GM23338 (cell line): ENCODE data around the gene LCP2. TPM values are rescaled to one million over a fixed set of nuclear protein-coding genes. Genes with fewer than 3 reads are reported as not detected.

Experiments
- ATAC-seq: fragments of 200-7000 bp; cut with Tn5 transposase; 3 replicates; pipeline ENCODE4 v1.9.1; 2020
- DNase-seq: peaks from one replicate; pipeline ENCODE4 v3.0.0-alpha.2; 2015; ENCODE audit warnings: low spot score
- H2AFZ ChIP-seq: fragments of 200-600 bp; sonication (generic); 2 replicates; pipeline ENCODE4 v1.8.0; 2016; ENCODE audit warnings: antibody characterized with exemption, mild to moderate bottlenecking, moderate library complexity
- H3F3A ChIP-seq: fragments of 200-600 bp; sonication (generic); replicated peaks from 2 replicates; pipeline ENCODE4 v1.8.0; 2017; ENCODE audit warnings: antibody characterized with exemption, mixed run types, low read depth
- H3K27ac ChIP-seq: fragments of 200-600 bp; sonication (generic); 2 replicates; pipeline ENCODE4 v1.6.1; 2016; ENCODE audit warnings: low read depth
- H3K27me3 ChIP-seq: fragments of 200-600 bp; sonication (generic); 2 replicates; pipeline ENCODE4 v1.8.0; 2016; ENCODE audit warnings: mild to moderate bottlenecking, mixed run types, moderate library complexity; ENCODE audit not compliant: insufficient read depth
- H3K36me3 ChIP-seq: fragments of 200-600 bp; sonication (generic); 2 replicates; pipeline ENCODE4 v1.8.0; 2016; ENCODE audit warnings: mild to moderate bottlenecking; ENCODE audit not compliant: insufficient read depth
- H3K4me1 ChIP-seq: fragments of 200-600 bp; sonication (generic); 2 replicates; pipeline ENCODE4 v1.8.0; 2016; ENCODE audit warnings: mild to moderate bottlenecking, moderate library complexity; ENCODE audit not compliant: insufficient read depth
- H3K4me2 ChIP-seq: fragments of 200-600 bp; sonication (generic); 2 replicates; pipeline ENCODE4 v1.7.1; 2017; ENCODE audit warnings: mixed run types
- H3K4me3 ChIP-seq: fragments of 200-600 bp; sonication (generic); 2 replicates; pipeline ENCODE4 v1.6.1; 2016; ENCODE audit warnings: mixed run types
- H3K79me2 ChIP-seq: fragments of 200-600 bp; sonication (generic); replicated peaks from 2 replicates; pipeline ENCODE4 v1.8.0; 2017; ENCODE audit warnings: mild to moderate bottlenecking; ENCODE audit not compliant: insufficient read depth
- H3K9me2 ChIP-seq: fragments of 200-600 bp; sonication (generic); 2 replicates; pipeline ENCODE4 v1.8.0; 2017; ENCODE audit not compliant: insufficient read depth
- H4K20me1 ChIP-seq: fragments of 200-600 bp; sonication (generic); replicated peaks from 2 replicates; pipeline ENCODE4 v1.8.0; 2017; ENCODE audit warnings: mild to moderate bottlenecking; ENCODE audit not compliant: insufficient read depth
- H3K27ac Mint-ChIP-seq: 2 replicates; pipeline ENCODE4 v1.8.0; 2020; ENCODE audit warnings: inconsistent platforms, mild to moderate bottlenecking, moderate library complexity, mixed read lengths
- H3K27me3 Mint-ChIP-seq: 3 replicates; pipeline ENCODE4 v1.8.0; 2022; ENCODE audit warnings: low read depth, mild to moderate bottlenecking, moderate library complexity, mixed read lengths, inconsistent platforms; ENCODE audit not compliant: insufficient read depth, poor library complexity
- H3K36me3 Mint-ChIP-seq: 3 replicates; pipeline ENCODE4 v1.8.0; 2021; ENCODE audit warnings: low read depth, mild to moderate bottlenecking, inconsistent platforms, moderate library complexity, mixed read lengths
- H3K4me1 Mint-ChIP-seq: 3 replicates; pipeline ENCODE4 v1.8.0; 2020; ENCODE audit warnings: mild to moderate bottlenecking, inconsistent platforms, mixed read lengths
- H3K4me3 Mint-ChIP-seq: 3 replicates; pipeline ENCODE4 v1.8.0; 2021; ENCODE audit warnings: moderate library complexity, mild to moderate bottlenecking, inconsistent platforms, mixed read lengths
- H3K9me3 Mint-ChIP-seq: 3 replicates; pipeline ENCODE4 v1.8.0; 2020; ENCODE audit warnings: moderate library complexity, mild to moderate bottlenecking, inconsistent platforms, mixed read lengths
- CREB1 ChIP-seq: fragments of 250-450 bp; sonication (Bioruptor Pico); IDR thresholded peaks from 2 replicates; pipeline ENCODE4 v1.5.0; 2020; ENCODE audit warnings: low read depth, mild to moderate bottlenecking, moderate library complexity
- CTCF ChIP-seq, 2 experiments: fragments of 200-600 bp in 1 of 2; sonication (generic) in 1 of 2; conservative IDR thresholded peaks; 2 replicates each; pipeline versions ENCODE4 v1.5.1 to v1.6.1; 2016 to 2017; ENCODE audit warnings: antibody characterized with exemption in 2 of 2, low read depth in 2 of 2, mild to moderate bottlenecking in 2 of 2, moderate library complexity in 1 of 2
- EZH2 ChIP-seq: fragments of 200-600 bp; sonication (generic); IDR thresholded peaks from one replicate; pipeline ENCODE4 v1.8.0; 2017; ENCODE audit warnings: antibody characterized with exemption, mild to moderate bottlenecking, low read depth; ENCODE audit not compliant: unreplicated experiment
- EZH2phosphoT487 ChIP-seq: fragments of 200-600 bp; sonication (generic); IDR thresholded peaks from one replicate; pipeline ENCODE4 v1.8.1; 2018; ENCODE audit warnings: antibody characterized with exemption; ENCODE audit not compliant: unreplicated experiment
- JUNB ChIP-seq: IDR thresholded peaks from one replicate; pipeline ENCODE4 v1.6.1; 2016; ENCODE audit warnings: antibody characterized with exemption; ENCODE audit not compliant: unreplicated experiment
- NANOG ChIP-seq: IDR thresholded peaks from 2 replicates; pipeline ENCODE4 v1.6.1; 2016; ENCODE audit warnings: antibody characterized with exemption, borderline replicate concordance
- POLR2AphosphoS5 ChIP-seq: IDR thresholded peaks from 2 replicates; pipeline ENCODE4 v1.6.1; 2016; ENCODE audit warnings: antibody characterized with exemption, low read depth
- STAT1 ChIP-seq: IDR thresholded peaks from one replicate; pipeline ENCODE4 v1.6.1; 2016; ENCODE audit warnings: antibody characterized with exemption; ENCODE audit not compliant: unreplicated experiment
- ZNF114 ChIP-seq: fragments of 250-450 bp; sonication (Bioruptor Pico); IDR thresholded peaks from 2 replicates; pipeline ENCODE4 v1.5.0; 2020; ENCODE audit warnings: mild to moderate bottlenecking, moderate library complexity
- ZNF331 ChIP-seq: fragments of 250-450 bp; sonication (Bioruptor Pico); IDR thresholded peaks from 2 replicates; pipeline ENCODE4 v1.5.0; 2020; ENCODE audit warnings: low read depth, mild to moderate bottlenecking, moderate library complexity
- polyA plus RNA-seq: library from polyadenylated mRNA; unstranded; fragments of >200 nt; fragmentation: Nextera tagmentation; extraction: Ambion mirVana; gene quantifications from 2 replicates; pipeline ENCODE4 v1.2.1, GENCODE V29; 2016
- total RNA-seq: library from RNA; depleted of rRNA; stranded (reverse); fragments of >200 nt; shearing (Covaris generic); gene quantifications from 2 replicates; pipeline ENCODE4 v1.2.3, GENCODE V29; 2014
- TF ChIP-seq, protein P1 (sequence below): IDR thresholded peaks from one replicate; pipeline ENCODE4 v1.6.1; 2018; ENCODE audit warnings: antibody characterized with exemption; ENCODE audit not compliant: unreplicated experiment
- TF ChIP-seq, protein P2 (sequence below): fragments of 250-450 bp; sonication (Bioruptor Pico); IDR thresholded peaks from 2 replicates; pipeline ENCODE4 v1.5.0; 2020; ENCODE audit warnings: mild to moderate bottlenecking, moderate library complexity

The LCP2 gene
- total and polyA plus RNA-seq, 2 experiments from 2014 or later, result 0.26 to 0.38 TPM

DNA sequence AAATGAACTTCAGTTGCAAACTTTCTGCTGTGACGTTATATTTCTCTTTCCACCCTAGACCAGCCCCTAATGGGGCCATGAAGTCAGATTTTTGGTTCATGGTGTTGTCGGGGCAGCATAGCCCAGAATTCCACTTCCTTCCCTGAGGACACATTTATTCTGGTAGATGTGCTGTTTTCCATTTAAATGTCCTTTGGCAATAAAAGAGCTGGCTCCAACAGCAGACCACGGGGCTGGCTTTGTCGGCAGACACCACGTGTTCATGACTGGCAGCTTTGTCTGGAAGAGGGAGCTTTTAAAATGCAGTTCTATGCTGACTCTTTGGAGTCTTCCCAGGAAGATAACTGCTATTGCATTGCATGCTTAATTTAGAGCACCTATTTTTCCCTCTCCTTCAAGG, 17.6 kb upstream of the LCP2 start (continued):
- TF ChIP-seq NANOG, result no peak
- TF ChIP-seq EZH2, result no peak
- no peak for TF ChIP-seq POLR2AphosphoS5
- TF ChIP-seq EZH2phosphoT487, result no peak
- TF ChIP-seq, protein P1, sequence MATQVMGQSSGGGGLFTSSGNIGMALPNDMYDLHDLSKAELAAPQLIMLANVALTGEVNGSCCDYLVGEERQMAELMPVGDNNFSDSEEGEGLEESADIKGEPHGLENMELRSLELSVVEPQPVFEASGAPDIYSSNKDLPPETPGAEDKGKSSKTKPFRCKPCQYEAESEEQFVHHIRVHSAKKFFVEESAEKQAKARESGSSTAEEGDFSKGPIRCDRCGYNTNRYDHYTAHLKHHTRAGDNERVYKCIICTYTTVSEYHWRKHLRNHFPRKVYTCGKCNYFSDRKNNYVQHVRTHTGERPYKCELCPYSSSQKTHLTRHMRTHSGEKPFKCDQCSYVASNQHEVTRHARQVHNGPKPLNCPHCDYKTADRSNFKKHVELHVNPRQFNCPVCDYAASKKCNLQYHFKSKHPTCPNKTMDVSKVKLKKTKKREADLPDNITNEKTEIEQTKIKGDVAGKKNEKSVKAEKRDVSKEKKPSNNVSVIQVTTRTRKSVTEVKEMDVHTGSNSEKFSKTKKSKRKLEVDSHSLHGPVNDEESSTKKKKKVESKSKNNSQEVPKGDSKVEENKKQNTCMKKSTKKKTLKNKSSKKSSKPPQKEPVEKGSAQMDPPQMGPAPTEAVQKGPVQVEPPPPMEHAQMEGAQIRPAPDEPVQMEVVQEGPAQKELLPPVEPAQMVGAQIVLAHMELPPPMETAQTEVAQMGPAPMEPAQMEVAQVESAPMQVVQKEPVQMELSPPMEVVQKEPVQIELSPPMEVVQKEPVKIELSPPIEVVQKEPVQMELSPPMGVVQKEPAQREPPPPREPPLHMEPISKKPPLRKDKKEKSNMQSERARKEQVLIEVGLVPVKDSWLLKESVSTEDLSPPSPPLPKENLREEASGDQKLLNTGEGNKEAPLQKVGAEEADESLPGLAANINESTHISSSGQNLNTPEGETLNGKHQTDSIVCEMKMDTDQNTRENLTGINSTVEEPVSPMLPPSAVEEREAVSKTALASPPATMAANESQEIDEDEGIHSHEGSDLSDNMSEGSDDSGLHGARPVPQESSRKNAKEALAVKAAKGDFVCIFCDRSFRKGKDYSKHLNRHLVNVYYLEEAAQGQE, result no peak
- no peak for TF ChIP-seq CREB1
- no peak for TF ChIP-seq STAT1
- TF ChIP-seq JUNB, result no peak
- TF ChIP-seq ZNF331 (CRISPR knock-in tag), result no peak
- no peak for TF ChIP-seq CTCF (conservative IDR thresholded peaks at IDR 0.05; ENCODE audit: low read depth in 2 of 2)

- H3K79me2 ChIP-seq, result no peaks in the 10 kb centered on the region
- H3K27me3 Mint-ChIP-seq, result peaks cover 9% of the 10 kb centered on the region
- H2AFZ ChIP-seq, result peak overlapping the region; percentile 68; the same call in 1 of the 2 replicates
- ATAC-seq (peak; percentile 38; the same call in 1 of the 3 replicates), DNase-seq (no peak)
- H3K4me3 Mint-ChIP-seq, result no peak overlapping the region
- H3K4me1 ChIP-seq, result peaks cover 6% of the 10 kb centered on the region; the same call in 1 of the 2 replicates
- no peaks in the 10 kb centered on the region for H3F3A ChIP-seq
- H3K27ac ChIP-seq, result no peak overlapping the region
- no peak overlapping the region for H3K4me3 ChIP-seq
- peaks cover 2% of the 10 kb centered on the region; the same call in 1 of the 2 replicates for H3K9me2 ChIP-seq
- H3K27me3 ChIP-seq, result no peaks in the 10 kb centered on the region
- no peaks in the 10 kb centered on the region for H4K20me1 ChIP-seq
- no peaks in the 10 kb centered on the region for H3K36me3 Mint-ChIP-seq
- H3K4me1 Mint-ChIP-seq, result peaks cover 17% of the 10 kb centered on the region; the same call in 2 of the 3 replicates
- no peaks in the 10 kb centered on the region for H3K9me3 Mint-ChIP-seq
- no peak overlapping the region for H3K27ac Mint-ChIP-seq
- no peak overlapping the region for H3K4me2 ChIP-seq
- H3K36me3 ChIP-seq, result no peaks in the 10 kb centered on the region
- no peak for TF ChIP-seq ZNF114 (CRISPR knock-in tag)
- TF ChIP-seq, protein P2, sequence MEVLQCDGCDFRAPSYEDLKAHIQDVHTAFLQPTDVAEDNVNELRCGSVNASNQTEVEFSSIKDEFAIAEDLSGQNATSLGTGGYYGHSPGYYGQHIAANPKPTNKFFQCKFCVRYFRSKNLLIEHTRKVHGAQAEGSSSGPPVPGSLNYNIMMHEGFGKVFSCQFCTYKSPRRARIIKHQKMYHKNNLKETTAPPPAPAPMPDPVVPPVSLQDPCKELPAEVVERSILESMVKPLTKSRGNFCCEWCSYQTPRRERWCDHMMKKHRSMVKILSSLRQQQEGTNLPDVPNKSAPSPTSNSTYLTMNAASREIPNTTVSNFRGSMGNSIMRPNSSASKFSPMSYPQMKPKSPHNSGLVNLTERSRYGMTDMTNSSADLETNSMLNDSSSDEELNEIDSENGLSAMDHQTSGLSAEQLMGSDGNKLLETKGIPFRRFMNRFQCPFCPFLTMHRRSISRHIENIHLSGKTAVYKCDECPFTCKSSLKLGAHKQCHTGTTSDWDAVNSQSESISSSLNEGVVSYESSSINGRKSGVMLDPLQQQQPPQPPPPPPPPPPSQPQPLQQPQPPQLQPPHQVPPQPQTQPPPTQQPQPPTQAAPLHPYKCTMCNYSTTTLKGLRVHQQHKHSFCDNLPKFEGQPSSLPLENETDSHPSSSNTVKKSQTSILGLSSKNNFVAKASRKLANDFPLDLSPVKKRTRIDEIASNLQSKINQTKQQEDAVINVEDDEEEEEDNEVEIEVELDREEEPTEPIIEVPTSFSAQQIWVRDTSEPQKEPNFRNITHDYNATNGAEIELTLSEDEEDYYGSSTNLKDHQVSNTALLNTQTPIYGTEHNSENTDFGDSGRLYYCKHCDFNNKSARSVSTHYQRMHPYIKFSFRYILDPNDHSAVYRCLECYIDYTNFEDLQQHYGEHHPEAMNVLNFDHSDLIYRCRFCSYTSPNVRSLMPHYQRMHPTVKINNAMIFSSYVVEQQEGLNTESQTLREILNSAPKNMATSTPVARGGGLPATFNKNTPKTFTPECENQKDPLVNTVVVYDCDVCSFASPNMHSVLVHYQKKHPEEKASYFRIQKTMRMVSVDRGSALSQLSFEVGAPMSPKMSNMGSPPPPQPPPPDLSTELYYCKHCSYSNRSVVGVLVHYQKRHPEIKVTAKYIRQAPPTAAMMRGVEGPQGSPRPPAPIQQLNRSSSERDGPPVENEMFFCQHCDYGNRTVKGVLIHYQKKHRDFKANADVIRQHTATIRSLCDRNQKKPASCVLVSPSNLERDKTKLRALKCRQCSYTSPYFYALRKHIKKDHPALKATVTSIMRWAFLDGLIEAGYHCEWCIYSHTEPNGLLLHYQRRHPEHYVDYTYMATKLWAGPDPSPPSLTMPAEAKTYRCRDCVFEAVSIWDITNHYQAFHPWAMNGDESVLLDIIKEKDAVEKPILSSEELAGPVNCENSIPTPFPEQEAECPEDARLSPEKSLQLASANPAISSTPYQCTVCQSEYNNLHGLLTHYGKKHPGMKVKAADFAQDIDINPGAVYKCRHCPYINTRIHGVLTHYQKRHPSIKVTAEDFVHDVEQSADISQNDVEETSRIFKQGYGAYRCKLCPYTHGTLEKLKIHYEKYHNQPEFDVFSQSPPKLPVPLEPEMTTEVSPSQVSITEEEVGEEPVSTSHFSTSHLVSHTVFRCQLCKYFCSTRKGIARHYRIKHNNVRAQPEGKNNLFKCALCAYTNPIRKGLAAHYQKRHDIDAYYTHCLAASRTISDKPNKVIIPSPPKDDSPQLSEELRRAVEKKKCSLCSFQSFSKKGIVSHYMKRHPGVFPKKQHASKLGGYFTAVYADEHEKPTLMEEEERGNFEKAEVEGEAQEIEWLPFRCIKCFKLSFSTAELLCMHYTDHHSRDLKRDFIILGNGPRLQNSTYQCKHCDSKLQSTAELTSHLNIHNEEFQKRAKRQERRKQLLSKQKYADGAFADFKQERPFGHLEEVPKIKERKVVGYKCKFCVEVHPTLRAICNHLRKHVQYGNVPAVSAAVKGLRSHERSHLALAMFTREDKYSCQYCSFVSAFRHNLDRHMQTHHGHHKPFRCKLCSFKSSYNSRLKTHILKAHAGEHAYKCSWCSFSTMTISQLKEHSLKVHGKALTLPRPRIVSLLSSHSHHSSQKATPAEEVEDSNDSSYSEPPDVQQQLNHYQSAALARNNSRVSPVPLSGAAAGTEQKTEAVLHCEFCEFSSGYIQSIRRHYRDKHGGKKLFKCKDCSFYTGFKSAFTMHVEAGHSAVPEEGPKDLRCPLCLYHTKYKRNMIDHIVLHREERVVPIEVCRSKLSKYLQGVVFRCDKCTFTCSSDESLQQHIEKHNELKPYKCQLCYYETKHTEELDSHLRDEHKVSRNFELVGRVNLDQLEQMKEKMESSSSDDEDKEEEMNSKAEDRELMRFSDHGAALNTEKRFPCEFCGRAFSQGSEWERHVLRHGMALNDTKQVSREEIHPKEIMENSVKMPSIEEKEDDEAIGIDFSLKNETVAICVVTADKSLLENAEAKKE (CRISPR knock-in tag), result no peak
- TF ChIP-seq ZNF331 (CRISPR knock-in tag), result no peak
These were observed 17.0 kb upstream of the LCP2 start for GRCh38 chr5:170314541-170315095.
